Forelimb muscle (tissue), 1 donor: ENCODE results near the gene C11orf98. TPM values are rescaled to one million over a fixed set of nuclear protein-coding genes. Genes with fewer than 3 reads are reported as not detected.
"Not testable (repeated sequence)": the region's sequence is repeated elsewhere in the genome, so short reads cannot be mapped to it uniquely, and the experiment has no call there.

ENCODE experiments used
- DNase-seq: peaks from one replicate; pipeline ENCODE4 v3.0.0-alpha.2; 2013; ENCODE audit warnings: low read depth
- polyA plus RNA-seq: library from polyadenylated mRNA; unstranded; fragments of 120-200 nt; gene quantifications from one replicate; pipeline ENCODE4 v1.2.1, GENCODE V29; 2013; ENCODE audit not compliant: insufficient read length

Gene C11orf98
- polyA plus RNA-seq, 1 donor: 29.4 TPM

DNA sequence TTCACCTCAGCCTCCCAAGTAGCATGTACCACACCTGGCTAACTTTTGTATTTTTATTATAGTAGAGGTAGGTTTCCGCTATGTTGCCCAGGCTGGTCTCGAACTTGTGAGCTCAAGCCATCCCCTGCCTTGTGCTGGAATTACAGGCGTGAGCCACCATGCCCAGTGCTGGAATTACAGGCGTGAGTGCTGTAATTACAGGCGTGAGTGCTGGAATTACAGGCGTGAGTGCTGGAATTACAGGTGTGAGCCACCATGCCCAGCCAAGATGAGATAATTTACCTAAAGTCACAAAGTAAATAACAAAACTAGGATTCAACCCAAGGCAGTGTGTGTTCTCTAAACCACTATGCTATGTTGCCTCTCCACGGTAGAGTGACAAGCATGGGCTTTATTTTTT is 17.5 kb upstream of the C11orf98 start:
- no peak for DNase-seq

DNA sequence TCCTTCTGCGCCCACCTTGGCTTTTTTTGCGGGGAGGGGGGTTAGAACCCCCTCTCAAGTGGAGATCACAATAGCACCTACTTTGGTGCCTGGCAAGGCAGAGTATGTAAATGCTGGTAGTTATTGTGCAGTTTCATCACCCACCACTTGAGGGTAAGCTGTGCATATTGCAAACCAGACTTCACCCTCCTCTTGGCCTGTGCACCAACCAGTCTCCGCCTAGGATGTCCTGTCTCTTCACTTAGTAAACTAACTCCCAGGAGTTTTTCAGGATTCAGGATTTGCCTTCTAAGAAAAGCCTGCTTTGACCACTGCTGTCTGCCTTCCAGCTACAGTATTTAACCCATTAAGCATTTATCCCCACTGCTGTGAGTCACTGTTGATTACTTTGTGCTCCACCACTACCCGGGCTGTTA is 15.8 kb upstream of the C11orf98 start:
- DNase-seq: no peak

DNA sequence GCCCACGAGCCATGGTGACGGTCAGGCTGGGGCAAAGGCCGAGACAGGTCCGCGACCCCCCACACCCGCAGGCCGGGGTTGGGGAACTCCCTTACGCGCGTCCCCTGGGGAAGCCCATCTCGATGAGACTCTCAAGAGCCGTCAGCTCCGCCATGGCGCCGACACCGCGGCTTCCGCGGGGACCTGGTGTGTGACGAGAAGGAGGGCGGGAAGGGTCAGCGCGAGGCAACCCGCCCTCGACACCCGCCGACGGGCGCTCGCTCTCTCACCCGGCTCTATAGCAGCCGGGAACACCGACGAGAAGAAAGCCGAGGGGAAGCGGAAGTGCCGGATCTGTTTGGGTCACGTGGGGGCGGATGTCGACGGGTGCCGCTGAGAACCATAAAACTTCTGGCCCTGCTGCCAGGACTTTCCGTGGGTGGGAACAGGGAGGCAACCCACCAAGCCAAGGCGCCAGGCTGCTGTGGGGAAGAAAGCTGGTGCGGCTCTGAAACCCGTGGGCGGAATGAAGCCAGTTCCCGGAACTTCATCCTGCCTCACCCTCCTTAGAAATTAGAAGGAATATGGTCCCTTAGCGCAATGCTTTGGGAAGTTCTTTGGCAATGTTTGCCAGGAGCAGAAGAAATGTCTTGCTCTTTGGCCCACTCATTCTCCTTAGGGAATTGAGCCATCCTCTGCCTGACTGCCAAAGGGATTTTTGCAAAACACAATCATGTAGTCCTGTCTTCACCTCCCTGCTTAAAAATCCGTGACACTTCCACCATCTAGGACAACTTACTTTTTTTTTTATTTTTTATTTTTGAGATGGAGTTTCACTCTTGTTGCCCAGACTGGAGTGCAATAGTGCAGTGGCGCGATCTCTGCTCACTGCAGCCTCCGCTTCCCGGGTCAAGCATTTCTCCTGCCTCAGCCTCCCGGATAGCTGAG is 14.0 kb upstream of the C11orf98 start, which contains the start of gene UBXN1:
TSS of gene UBXN1 (minus strand) at position 304 of the 927 bp plus-strand sequence. CDS start at position 154, 150 bp downstream.
- peak; percentile 68 for DNase-seq

DNA sequence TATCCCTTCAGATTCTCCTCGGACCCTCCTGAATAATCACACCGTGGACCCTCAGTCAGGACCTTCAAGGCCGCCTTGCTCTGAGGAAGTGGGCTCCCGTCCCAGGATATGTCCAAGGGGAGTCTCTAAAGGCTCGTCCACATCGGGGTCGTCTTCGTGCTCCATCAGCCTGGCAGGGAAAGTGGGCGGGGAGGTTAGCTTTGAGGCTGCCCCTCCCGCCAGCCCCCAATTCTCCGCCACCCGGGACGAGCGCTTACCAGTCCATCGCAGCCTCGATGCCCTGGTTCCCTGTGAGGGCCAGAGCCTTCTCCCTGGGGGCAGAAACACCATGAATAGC is 13.4 kb upstream of the C11orf98 start:
- DNase-seq: no peak

DNA sequence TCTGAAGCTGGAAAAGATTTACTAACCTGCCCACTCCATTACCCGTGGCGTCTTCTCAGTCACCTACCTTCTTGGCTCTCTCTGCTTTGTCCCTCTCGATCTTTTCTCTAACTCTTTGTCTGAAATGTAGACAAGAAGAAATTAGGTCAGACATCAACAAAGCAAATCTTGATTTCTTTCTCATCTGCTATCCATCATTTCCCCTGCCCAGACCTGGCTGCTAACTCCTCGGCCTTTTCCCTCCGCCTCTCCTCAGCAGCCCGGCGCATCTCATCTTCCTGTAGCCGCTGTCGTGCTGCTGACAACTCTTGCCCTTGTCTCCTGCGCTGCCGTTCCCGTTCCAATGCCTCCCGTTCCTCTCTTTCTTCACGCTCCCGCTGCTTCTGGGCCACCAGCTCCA is 12.7 kb upstream of the C11orf98 start:
- DNase-seq: no peak

- DNase-seq: no peak
Observed at GRCh38 chr11:62677156-62677555, 12.1 kb upstream of the C11orf98 start.

DNA sequence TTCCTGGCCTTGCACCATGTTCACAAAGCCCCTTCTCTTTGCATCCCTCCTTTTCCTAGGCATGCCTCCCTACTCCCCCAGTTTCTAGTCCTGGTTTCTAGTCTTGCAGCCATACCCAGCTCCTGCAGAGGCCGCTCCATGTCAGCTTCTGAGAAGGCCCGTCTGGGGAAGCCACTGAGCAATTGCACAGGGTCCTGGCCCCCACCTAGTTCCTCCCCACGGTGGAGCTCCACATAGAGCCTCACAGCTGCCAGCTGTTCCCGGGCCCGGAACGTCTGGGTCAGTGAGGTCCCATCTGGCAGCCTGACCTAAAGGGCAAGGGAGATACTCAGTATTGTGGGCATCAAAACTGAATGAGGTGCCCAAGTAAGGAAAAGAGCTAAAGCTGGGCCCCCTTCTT is 11.7 kb upstream of the C11orf98 start:
- no peak for DNase-seq

- DNase-seq: not testable (repeated sequence)
Observed at GRCh38 chr11:62675415-62675814, 10.4 kb upstream of the C11orf98 start.

GRCh38 chr11:62673196-62673525 is 8.2 kb upstream of the C11orf98 start:
- DNase-seq: no peak

DNA sequence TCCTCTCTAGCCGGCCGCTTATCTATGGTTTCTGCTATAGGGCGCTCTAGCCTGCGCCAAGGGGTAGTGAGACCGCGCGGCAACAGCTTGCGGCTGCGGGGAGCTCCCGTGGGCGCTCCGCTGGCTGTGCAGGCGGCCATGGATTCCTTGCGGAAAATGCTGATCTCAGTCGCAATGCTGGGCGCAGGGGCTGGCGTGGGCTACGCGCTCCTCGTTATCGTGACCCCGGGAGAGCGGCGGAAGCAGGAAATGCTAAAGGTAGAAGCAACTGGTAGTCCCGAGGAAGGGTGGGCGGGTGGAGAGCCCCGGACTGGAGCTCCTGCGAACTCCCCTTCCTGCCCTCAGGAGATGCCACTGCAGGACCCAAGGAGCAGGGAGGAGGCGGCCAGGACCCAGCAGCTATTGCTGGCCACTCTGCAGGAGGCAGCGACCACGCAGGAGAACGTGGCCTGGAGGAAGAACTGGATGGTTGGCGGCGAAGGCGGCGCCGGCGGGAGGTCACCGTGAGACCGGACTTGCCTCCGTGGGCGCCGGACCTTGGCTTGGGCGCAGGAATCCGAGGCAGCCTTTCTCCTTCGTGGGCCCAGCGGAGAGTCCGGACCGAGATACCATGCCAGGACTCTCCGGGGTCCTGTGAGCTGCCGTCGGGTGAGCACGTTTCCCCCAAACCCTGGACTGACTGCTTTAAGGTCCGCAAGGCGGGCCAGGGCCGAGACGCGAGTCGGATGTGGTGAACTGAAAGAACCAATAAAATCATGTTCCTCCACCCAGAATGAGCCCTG is 6.8 kb upstream of the C11orf98 start, which contains the start of the genes LBHD1 and UQCC3:
TSS of gene LBHD1 (minus strand) at position 660 of the 782 bp plus-strand sequence. CDS start 2,236 bp downstream, outside the sequence.
TSS of gene UQCC3 (plus strand) at position 66 of the 782 bp plus-strand sequence. CDS start at position 139, 73 bp downstream.
- peak; percentile 54 for DNase-seq

GRCh38 chr11:62671236-62671607 is 6.2 kb upstream of the C11orf98 start:
- DNase-seq: no peak

DNA sequence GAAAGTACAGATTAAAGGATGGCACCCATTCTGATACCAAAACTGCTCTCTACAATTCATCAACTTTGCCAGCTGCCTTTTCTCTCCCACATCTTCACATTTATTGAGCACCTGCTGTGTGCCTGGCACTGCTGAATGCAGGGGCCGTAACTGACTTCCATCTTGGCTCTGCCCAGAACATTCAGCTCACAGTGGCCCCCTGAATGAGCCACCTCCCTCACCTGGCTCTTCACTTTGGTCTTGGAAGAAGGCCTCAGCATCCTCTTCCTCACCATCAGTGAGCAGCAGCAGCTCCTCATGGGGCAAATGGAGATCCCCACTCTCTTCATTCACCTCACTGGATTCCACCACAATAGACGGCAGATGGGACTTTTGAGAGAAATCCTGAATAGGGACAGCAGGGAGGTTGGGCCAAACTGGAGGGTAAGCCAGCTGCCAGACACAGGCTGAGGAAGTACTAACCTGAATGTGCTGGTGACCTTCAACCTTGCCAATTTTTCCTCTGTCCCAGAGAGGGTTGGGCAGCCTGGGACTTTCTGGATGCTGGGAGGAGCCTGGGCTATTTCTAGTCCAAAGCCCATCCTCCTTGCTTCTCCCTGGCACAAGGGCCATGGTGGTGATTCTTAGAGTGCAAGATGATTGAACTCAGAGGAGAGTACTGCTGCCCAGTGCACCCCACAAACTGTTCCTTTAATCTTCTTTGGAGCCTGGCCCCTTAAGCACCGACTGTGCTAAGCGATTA is 4.6 kb upstream of the C11orf98 start:
- DNase-seq: no peak

DNA sequence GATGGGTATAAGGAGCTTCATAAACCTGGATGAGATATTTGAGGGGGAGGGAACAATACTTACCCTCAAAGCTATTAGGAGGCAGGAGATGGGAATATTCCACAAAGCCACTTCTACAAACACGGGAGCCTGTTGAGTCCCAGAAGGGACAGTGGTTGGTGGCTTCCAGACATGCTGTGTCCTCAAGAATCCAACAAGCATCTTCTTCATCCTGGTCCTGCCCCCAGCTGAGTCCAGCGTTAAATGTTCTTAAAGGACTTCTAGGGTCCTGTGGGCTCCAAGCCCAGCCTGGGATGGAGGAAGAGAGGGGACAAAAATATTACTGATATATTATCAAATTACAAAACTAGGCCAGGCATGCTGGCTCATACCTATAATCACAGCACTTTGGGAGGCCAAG is 2.5 kb upstream of the C11orf98 start:
- DNase-seq: no peak

GRCh38 chr11:62666259-62666926 is 1.4 kb upstream of the C11orf98 start:
- no peak for DNase-seq

DNA sequence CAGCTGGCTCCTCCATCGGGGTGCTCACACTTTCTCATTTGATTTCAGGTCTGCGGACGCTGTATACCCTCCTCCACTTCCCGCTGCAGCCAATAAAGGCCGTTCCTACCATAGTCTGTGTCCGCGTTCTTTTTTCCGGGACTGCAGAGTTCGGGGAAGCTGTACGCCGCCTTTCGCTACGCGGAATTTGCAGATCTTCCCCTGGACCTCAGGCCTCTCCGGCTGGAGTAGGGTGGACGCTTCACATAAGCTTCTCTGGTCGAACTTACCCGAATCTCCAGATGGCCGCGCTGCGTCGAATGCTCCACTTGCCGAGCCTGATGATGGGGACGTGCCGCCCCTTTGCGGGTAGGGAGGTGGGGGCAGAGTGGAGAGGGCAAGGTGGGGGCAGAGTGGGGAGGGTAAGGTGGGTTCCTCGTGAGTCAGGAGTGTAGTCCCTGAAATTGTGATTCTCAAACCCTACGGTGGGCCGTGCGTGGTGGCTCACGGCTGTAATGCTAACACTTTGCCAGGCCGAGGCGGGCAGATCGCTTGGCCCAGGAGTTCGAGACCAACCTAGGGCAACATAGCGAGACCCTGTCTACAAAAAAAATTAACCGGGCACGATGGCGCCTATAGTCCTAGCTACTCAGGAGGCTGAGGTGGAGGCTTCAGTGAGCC is 719 bp upstream of the C11orf98 start:
- no peak for DNase-seq

DNA sequence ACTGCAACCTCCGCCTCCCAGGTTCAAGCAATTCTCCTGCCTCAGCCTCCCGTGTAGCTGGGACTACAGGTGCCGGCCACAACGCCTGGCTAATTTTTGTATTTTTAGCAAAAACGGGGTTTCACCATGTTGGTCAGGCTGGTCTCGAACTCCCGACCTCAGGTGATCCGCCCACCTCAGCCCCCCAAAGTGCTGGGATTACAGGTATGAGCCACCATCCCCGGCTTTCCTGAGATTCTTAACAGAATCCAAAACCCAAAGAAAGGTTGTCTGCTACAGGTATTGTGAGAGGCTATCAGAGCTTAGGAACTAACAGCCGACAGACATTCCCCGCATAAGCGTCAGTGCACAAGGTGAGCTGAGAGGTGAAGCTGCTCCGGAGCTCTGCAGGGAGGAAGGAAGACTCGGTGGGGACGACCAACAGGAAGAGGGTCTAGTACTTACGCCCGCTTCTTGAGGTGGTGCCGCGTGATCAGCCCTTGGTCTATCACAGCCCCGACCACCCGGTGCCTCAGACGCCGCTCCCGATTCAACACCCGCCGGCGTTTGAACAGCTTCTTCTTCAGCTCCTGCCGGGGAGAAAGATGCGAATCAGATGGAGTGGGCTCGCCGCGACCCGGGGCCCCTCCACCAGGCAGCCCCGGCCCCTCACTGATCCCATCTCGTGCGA is 470 bp downstream of the C11orf98 start:
- no peak for DNase-seq

DNA sequence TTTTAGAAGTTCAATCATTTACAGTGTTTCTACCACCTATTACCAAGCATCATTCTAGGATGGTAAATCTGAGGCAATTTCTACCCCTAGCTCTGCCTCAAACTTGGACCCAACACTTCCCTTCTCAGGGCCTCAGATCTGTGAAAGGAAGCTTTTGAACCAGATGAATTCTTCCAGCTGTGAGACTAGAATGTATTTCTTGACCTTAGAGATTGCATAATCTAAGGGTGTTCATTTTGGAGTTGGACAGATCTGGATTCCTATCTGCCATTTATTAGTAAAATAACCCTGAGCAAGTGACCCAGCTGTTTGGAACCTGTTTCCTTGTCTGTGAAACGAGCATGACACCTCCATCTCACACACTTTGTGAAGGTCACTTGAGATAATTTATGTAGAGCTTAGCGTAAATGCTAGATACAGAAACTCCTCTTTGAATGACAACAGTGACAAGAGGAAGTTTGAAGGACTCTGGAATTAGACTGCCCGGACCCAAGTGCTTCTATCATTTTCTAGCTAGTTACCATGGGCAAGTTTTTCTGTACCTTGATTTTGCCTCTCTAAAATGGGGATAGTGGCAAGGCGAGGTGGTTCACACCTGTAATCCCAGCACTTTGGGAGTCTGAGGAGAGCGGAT is 8.1 kb downstream of the C11orf98 start:
- no peak for DNase-seq

- DNase-seq: no peak
Observed at GRCh38 chr11:62654297-62654696, 10.7 kb downstream of the C11orf98 start.

- no peak for DNase-seq
Observed at GRCh38 chr11:62652161-62653006, 12.6 kb downstream of the C11orf98 start.
